Subcutaneous adipose tissue (tissue), 4 donors: ENCODE measurements around the gene MATK. TPM values are rescaled to one million over a fixed set of nuclear protein-coding genes. Genes with fewer than 3 reads are reported as not detected.

Experiments used
- CTCF ChIP-seq: fragments of 450-650 bp; IDR thresholded peaks from one replicate; pipeline ENCODE4 v1.5.1; 2016; ENCODE audit warnings: low read depth, mild to moderate bottlenecking, control low read depth, antibody characterized with exemption, moderate library complexity
- small RNA-seq: library from RNA; depleted of rRNA; stranded (forward); fragments of <200 nt; gene quantifications from one replicate; pipeline ENCODE3, GENCODE V24; 2016
- total RNA-seq, 4 donors: library from RNA; depleted of rRNA; stranded (reverse); fragments of >200 nt; gene quantifications; one replicate each; pipeline ENCODE4 v1.1.0, GENCODE V29; 2016

MATK gene
- total RNA-seq, 4 donors from 2014 or later: 1.5 to 25.8 (median 2.7) TPM

DNA sequence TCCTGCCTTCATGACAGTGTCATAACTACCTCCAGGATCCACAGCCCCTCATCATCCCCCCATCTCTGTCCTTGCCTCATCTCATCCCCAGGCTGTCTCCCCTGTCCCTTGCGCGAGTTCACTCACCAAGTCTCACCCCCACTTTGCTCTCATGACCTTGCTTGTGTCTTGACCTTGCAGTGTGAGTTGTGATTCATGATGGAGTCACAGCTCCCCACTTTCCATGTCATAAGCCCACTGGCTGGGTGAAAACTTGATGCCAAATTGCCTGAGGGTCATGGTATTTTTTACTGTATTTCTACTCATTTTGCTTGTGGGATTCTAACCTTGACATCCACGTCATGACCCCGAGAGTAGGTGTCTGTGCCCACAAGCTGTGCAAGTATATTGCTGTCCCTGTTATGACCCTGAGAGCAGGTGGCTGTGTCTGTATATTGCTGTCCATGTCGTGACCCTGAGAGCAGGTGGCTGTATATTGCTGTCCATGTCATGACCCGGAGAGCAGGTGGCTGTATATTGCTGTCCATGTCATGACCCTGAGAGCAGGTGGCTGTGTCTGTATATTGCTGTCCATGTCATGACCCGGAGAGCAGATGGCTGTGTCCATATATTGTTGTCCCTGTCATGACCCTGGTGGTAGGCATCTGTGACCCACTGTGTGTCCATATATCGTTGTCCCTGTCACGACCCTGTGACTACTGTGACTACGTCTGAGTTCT lies 48.5 kb downstream of the MATK start:
- TF ChIP-seq CTCF: no peak

DNA sequence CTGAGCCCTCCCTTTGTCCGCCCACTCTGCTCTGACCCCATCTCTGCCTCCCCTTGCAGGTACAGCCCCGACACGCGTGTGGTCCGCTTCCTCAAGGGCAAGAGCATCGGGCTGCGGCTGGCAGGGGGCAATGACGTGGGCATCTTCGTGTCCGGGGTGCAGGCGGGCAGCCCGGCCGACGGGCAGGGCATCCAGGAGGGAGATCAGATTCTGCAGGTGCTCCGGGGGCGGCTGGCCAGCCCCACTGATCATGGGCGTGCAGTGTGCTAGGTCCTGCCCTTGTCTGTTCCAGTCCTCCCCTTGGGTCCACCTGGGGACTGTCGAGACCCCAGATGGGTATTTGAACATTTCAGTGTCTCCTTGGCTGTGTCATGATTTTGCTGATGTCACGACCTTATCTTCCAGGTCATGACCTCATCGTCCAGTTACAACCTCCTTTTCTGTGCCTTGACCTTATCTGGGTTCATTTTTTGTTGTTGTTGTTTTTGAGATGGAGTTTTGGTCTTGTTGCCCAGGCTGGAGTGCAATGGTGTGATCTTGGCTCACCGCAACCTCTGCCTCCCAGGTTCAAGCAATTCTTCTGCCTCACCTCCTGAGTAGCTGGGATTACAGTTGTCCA lies 50.0 kb downstream of the MATK start:
- no peak for TF ChIP-seq CTCF

GRCh38 chr19:3734310-3734600 lies 51.9 kb downstream of the MATK start:
- TF ChIP-seq CTCF: no peak

DNA sequence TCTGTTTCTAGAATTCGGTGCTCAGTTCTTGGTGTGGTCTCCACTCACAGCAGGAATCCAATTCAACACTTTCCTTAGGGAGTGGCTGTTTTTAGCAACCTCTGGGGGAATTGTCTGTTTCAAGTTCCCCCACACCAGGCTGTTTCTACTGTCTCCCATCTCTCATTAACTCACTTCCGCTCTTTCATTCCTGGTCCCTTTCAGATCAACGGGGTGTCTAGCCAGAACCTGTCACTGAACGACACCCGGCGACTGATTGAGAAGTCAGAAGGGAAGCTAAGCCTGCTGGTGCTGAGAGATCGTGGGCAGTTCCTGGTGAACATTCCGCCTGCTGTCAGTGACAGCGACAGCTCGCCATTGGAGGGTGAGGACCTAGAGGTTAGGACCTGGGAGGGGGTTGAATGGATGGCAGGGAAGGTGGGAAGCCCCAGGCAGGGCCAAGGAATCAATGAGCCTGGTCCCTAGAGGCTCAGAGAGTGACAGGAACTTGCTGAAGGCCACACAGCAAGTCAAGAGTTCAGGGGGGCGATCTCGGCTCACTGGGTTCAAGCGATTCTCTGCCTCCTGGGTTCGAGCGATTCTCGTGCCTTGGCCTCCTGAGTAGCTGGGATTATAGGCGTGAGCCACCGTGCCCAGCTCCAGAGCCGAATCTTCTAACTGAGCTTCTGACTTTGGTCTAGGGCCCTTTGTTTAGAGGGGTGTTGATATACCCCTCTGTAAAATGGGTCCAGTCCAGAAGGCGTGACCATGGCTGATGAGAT lies 52.5 kb downstream of the MATK start:
- no peak for TF ChIP-seq CTCF

- TF ChIP-seq CTCF: no peak
These were observed 54.1 kb downstream of the MATK start for GRCh38 chr19:3732108-3732507.

- no peak for TF ChIP-seq CTCF
These were observed 55.7 kb downstream of the MATK start for GRCh38 chr19:3730457-3730958.

Small RNA genes lying within 50 kb of the gene (small RNA-seq; reads per million reads assigned to genes)
- gene AC005777.1: not detected

Other genes starting within 250 kb of the MATK start
- gene TEKTIP1, start 247.2 kb downstream of the MATK start, total RNA-seq: 1 to 10 TPM in 2 of 4 donors, not detected in 2; 1.8 to 4.1 TPM
- gene MFSD12, start 228.8 kb downstream of the MATK start, total RNA-seq: 10 to 100 TPM; 28.5 to 56.1 (median 34.1) TPM
- gene HMG20B, start 213.4 kb downstream of the MATK start, total RNA-seq: 100 to 1,000 TPM in 2 of 4 donors, 10 to 100 TPM in 2; 51.4 to 124 (median 102) TPM
- gene GIPC3, start 200.9 kb downstream of the MATK start, total RNA-seq: 1 to 10 TPM in 3 of 4 donors, under 1 TPM in 1; 0.66 to 4.5 (median 1.7) TPM
- 1 to 10 TPM in 1 of 4 donors, under 1 TPM in 1, not detected in 2; 0.34 to 4.0 TPM for gene TBXA2R, start 179.5 kb downstream of the MATK start, total RNA-seq
- gene CACTIN, start 159.6 kb downstream of the MATK start, total RNA-seq: 10 to 100 TPM; 10.9 to 29.0 (median 16.8) TPM
- 10 to 100 TPM; 10.1 to 25.4 (median 13.7) TPM for gene PIP5K1C, start 85.9 kb downstream of the MATK start, total RNA-seq
- gene TJP3, start 78.0 kb downstream of the MATK start, total RNA-seq: under 1 TPM in 1 of 4 donors, not detected in 3; 0.22 TPM
- gene APBA3, start 24.7 kb downstream of the MATK start, total RNA-seq: 10 to 100 TPM; 12.4 to 31.3 (median 15.4) TPM
- 10 to 100 TPM; 47.6 to 93.8 (median 66.5) TPM for gene MRPL54, start 23.7 kb downstream of the MATK start, total RNA-seq
- gene RAX2, start 14.2 kb downstream of the MATK start, total RNA-seq: not detected
- gene ZFR2, start 82.7 kb upstream of the MATK start, total RNA-seq: not detected
- gene ATCAY, start 94.3 kb upstream of the MATK start, total RNA-seq: not detected
- gene NMRK2, start 146.7 kb upstream of the MATK start, total RNA-seq: not detected
- 10 to 100 TPM; 25.4 to 68.8 (median 44.5) TPM for gene DAPK3, start 184.7 kb upstream of the MATK start, total RNA-seq
- 1,000 to 10,000 TPM in 3 of 4 donors, 100 to 1,000 TPM in 1; 784 to 3,342 (median 1,545) TPM for gene EEF2, start 199.1 kb upstream of the MATK start, total RNA-seq
- 10 to 100 TPM in 3 of 4 donors, 1 to 10 TPM in 1; 7.7 to 50.4 (median 16.1) TPM for gene PIAS4, start 221.4 kb upstream of the MATK start, total RNA-seq